Activated T-cell treated with anti-CD3 and anti-CD28 coated beads, Interleukin-2, amount 50 U/mL, for 1 hour (primary cell): Measurements from ENCODE around the gene IMMP1L.
"Not testable (repeated sequence)": the region's sequence is repeated elsewhere in the genome, so short reads cannot be mapped to it uniquely, and the experiment has no call there.

Experiments used
- DNase-seq: peaks from one replicate; pipeline ENCODE4 v3.0.0-alpha.2; 2020

Gene IMMP1L, protein sequence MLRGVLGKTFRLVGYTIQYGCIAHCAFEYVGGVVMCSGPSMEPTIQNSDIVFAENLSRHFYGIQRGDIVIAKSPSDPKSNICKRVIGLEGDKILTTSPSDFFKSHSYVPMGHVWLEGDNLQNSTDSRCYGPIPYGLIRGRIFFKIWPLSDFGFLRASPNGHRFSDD

DNA sequence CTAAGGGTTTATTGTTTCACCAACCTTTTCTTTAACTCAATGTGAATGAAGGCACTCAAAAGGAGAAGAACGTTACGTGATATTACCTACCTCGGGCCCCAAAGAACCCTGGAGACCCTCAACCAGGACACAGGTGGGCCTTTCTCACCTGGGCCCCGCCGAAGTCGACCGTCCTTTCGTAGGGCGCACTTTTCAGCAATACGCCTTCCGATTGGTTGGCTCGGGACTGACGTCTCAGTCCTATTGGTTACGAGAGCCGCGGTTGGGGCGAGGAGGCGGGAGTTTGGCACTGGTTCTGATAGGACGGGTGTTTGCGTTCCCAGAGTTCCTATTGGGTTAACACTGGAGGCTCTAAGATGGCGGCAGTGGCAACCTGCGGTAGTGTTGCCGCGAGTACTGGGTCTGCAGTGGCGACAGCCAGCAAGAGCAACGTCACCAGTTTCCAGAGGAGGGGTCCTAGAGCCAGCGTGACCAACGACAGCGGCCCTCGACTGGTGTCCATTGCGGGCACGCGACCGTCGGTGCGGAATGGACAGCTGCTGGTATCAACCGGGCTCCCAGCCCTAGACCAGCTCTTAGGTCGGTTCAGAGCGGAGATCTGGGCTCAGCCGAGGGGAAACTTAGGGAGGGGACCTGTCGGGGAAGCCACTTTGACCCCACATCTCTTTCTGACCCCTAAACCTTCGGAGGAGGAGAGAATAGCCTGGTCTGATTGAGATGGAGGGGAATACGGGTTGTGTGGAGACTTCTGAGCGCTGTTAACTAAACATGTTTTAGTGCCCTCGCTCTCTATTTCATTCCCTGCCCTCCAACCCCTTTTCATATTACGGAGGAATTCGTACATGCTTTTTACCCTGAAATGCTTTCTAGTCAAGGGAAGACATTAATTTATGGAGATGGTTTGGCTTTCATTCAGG, at the start of gene IMMP1L, which contains the start of gene ELP4:
Gene IMMP1L (minus strand): TSS at position 194 of the 917 bp plus-strand sequence. CDS start 46,346 bp downstream, outside the sequence.
Gene ELP4 (plus strand): TSS at position 339 of the 917 bp plus-strand sequence. CDS start 18 bp downstream, at position 357.
- peak; percentile 93 for DNase-seq

DNA sequence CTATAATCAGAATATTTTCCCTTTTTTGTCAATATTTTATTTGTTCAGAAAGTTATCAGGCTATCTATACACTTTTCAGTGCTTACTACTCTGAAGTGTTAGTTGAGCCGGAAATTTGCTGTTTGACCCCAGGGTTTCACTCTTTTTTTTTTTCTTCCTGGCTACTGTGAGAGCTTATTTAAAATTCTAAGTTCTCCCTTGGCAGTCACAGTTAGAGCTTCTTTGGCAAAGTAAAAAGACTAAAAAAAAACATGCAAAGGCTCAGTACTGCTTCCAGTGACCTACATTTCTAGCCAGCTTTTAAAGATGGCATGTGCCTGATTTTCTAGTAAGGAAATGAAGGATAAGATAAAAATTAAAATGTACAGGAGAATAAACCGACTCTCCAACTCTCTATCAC, 48.6 kb upstream of the IMMP1L start:
- DNase-seq, result no peak

DNA sequence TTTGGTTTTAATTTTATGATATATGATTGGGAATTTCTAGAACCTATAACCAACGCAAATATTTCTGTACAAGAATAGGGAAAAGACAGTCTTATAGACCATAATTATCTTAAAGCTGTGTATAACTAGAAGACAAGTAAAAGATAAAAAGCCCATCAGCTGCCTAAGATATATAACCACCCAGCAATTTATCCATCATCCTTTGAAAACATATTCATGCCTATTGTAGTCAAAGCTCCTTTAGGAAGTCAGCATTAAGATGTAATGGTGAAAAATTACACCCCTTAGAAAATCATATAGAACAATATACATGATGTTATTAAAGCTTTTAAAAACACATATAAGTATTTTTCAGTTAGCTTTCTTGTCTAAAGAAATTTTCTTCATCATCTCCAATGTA, 46.5 kb upstream of the IMMP1L start:
- DNase-seq, result no peak

DNA sequence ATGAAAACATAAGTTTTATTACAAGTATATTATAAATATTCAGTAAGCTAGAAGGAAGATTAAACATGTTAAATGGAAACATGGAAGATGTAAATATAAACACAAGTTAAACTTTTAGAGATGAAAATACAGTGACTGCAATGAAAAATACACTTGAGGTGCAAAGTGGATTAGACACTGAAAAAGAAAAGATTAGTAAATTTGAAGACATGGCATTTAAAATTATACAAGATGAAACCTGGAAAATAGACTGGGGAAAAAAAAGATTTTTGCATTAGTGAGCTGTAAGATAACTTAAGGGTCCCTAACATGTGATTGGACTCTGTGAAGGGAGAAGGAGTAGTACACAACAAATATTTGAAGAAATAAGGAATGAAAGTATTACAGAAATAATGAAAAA, 33.4 kb upstream of the IMMP1L start:
- DNase-seq, result no peak

DNA sequence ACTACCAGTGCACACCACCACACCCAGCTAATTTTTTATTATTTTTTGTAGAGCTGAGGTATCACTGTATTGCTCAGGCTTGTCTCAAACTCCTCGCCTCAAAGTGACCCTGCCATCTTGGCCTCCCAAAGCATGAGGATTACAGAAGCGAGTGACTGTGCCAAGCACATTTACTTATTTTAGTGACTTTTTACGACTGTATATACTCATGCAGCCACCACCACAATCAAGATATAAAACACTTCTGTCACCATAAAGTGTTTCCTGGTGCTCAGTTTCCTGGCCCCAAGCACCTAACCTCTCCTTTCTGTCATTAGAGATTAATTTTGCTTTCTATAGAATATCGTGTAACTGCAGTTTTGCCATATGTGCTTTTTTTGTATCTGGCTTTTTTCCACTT, 26.1 kb upstream of the IMMP1L start:
- no peak for DNase-seq

DNA sequence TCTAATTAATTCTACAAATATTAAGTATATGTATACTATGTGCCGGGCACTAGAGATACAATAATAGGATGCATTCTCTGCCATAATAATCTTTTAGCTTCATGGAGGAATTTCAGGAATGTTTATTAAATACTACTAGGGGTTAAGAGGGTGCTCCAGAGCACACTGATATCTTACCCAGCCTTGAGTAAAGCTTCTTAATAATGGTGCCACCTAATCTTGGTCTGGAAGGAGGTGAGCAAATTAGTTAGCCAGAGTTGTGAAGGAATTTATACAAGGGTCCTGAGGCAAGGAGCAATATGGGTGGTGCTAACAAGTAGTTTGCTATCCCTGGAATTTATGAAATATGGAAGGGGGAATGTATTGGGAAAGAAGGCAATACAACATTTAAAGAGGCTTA, 21.9 kb upstream of the IMMP1L start:
- DNase-seq, result no peak

DNA sequence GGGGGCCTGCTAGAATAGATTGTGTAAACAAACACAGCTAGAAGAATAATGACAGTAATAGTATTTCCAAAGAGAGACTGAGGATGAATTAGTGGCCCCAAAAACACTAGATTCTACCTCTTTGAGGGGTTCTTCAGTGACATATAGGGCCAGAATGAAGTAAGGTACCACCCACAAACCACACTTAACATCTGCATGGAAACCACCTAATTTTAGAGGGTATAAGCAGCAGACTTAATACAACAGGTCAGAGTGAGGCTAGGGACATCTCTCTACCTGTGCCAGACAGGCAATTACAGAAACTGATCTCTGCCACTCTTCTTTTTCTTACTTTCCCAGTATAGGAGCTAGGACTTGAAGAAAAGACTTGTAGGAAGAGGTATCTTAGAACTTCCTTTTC, 20.3 kb upstream of the IMMP1L start:
- no peak for DNase-seq

DNA sequence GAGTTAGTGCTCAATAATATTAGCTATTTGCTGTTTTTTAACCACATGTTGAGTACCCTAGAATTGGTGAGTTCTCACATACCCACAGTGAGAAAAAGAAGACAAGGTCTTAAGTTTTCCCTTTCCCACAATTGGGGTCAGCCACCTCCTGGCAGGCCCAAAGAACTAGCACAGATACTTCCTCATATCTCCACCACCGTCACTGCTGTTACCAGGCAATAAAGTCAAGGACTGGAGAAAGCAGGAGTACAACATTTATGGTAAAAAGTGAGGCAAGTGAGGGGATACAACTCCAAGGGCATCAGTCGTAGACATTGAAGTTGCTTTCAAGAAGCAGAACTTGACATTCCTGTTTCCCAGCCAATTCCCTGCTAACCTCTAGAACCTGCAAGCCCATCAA, 19.8 kb upstream of the IMMP1L start:
- DNase-seq, result no peak

DNA sequence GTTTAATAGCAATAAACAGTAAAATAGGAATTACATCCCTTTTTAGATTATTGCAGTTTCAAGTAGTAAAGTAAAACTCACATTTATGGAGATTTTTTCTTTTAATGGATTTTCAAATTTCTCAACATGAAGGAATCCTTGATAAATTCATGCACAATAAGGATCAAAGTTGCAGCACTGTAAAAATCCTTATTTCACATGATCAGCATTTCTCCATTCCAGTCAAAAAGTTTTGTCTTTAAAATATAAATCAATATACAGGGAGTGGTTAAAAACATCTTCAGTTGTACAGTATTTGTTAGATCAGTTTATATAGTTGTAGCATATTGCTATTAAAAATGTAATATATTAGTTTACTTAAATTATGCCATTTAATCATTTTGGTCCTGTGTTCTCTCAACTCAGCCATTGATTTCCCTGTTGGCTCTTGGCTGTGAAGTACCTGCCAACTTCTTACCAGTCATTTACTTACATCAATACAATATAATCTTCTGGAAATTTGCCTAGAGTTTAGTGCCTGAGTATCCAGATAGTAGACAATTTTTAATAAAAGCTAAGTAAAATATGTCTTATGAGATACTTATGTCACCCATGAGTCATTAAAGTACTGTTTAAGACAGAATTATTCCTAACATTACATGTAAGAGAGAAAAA, 12.2 kb upstream of the IMMP1L start:
- no peak for DNase-seq

DNA sequence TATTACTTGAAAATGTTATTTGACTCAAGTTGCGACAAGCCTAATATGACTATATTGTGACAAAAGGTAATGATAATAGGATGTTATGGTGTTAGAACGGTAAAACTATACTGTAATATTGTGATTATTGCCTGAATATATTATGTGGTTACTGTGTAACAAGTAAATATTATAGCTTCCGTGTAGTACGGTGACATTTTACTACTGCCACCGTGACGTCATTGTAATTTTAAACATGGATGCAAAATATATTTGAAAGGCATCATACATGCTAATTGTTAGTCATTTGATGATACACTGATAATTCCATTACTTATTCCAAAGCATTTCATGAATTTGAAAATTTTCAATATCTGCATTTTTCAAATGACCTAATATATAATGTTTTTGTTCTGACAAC, 2.7 kb upstream of the IMMP1L start:
- DNase-seq, result no peak

DNA sequence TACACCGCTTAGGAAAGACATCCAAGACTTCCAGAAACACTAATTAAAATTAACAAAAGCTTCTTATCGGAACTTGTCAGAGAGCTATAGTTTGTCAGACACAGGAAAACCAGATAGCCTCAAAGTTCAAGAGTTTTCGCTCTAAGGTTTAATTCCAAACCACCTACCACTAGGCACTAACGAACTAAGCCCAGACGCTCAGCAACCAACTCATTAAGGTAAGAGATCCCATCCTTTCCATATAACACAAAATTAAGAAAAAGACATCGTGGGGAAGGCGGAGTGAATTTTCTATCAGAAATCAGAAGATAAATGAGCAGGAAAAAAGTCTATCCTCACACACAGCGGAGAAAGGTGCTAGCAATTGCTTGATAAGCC, 382 bp downstream of the IMMP1L start:
- DNase-seq, result no peak

DNA sequence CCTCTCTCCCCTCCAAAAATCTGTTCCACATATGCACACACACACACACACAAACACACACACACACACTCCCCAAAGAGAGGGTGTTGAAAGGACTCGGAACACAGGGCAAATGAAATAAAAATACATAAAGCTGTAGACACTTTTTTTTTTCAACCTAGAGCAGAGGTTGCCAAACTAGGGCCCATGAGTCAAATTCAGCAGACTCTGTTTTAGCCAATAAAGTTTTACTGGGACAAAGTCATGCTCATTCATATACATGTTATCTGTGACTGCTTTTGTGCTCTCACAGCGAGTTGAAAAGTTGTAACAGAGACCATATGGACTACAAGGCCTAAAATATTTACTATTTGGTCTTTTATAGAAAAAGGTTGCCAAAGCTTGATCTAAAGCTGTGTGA, 8.9 kb downstream of the IMMP1L start:
- DNase-seq, result no peak

DNA sequence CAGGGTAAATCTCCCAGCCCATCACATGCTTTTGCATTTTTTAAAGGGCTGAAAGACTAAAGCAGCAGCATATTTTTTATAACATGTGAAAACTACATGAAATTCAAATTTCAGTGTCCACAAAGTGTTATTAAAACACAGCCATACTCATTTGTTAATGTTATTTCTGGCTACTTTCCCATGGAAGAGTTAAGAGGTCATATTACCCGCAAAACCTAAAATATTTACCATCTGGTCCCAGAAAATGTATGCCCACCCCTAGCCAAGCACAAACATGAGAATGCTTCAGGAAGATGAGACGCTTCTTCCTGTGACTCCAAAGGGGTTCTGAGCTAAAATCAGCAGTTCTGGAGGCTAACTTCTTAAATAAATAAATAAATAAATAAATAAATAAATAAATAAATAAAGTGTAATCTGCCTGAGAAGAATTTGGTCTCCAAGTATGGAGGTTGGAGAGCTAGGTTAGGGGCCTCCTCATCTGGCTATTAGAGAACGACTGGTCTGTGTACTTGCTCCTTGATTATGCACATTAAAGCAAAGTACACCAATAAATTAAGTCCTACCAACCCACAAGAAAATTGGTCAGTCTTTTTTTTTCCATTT, 9.7 kb downstream of the IMMP1L start:
- no peak for DNase-seq

DNA sequence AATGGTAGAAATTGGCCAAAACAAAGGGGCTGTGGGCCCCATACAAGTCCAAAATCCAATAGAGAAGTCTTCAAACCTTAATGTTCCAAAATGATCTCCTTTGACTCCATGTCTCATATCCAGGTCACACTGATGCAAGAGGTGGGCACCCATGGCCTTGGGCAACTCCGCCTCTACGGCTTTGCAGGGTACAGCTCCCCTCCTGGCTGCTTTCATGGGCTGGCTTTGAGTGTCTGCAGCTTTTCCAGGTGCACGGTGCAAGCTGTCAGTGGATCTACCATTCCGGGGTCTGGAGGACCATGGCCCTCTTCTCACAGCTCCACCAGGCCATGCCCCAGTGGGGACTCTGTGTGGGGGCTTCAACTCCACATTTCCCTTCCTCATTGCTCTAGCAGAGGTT, 15.7 kb downstream of the IMMP1L start:
- not testable (repeated sequence) for DNase-seq

DNA sequence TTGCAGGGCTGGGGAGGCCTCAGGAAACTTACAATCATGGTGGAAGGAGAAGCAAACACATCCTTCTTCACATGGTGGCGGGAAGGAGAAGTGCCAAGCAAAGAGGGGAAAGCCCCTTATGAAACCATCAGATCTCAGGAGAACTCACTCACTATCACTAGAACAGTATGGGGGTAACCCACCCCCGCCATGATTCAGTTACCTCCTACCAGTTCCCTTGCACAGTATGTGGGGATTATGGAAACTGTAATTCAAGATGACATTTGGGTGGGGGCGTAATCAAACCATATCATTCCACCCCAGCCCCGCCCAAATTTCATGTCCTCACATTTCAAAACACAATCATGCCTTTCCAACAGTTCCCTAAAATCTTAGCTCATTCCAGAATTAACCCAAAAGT, 16.2 kb downstream of the IMMP1L start:
- no peak for DNase-seq

DNA sequence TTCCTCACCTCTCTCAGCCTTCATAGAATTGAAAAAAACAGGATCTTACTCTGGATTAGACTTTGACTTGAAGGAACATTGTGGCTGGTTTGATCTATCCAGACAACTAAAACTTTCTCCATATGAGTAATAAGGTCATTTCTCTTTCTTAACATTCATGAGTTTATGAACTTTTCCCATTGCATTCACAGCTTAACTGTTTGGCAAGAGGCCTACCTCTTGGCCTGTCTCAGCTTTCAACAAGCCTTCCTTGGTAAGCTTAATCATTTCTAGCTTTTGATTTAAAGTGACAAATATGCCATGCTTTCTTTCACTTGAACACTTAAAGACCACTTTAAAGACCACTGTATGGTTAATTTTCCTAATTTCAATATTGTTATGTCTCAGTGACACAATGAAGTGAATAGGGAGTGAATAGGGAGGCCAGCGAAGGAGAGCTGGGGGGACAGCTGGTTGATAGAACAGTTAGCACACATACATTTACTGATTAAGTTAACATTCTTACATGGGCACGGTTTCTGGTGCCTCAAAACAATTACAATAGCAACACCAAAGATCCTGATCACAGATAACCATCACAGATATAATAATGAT, 17.0 kb downstream of the IMMP1L start:
- DNase-seq, result no peak

DNA sequence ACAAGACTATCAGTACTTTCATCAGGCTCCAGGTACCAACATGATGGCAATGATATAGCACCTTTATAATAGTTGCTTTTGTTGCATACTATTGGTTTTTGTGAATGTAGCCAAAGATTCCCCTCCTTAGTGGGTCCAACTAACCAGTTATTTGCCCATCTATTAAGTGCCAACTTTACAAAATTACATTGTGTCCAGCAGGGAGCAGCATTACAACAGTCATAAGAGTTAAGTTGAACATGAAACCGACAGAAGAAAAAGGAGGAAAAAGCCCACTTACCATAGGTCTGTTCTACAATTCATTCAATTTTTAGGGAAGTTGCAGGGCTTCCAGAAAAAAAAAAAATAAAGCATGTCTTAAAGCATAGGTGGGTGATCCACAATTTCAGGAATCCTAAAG, 21.6 kb downstream of the IMMP1L start:
- DNase-seq, result no peak

DNA sequence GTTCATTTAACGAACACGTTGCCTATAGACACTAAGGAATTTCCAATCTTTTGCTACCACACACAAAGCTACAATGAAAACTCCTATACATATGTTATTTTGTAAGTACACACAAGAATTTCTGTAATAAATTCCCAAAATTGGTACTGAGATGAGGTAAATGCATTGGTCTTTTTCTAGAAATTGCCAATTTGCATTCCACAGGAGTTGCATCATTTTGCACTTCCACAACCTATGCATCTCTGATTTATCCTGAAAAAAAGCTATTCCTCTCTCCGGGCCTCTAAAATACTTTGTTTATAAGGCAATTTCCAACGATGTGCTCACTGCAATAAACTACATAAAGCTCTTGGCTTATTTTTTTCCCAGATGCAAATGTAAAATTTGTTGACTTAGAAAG, 24.9 kb downstream of the IMMP1L start:
- DNase-seq, result no peak

DNA sequence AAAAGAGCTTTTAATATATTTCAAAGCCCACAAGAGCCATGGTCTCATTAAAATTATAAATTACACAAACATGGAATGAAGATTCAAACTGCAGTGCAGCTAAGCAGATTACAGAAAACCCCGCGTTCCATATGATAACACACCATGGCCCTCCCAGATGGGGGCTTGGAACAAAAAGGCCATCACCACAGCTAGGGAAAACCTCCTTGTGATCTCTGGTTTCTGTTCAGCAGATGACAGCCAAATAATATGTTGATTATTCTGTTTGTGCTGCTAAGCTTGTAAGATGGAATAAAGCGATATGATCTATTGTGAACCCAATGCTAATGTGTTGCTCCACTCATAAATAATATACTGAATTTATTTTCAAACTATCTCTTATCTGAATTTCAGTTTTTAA, 28.5 kb downstream of the IMMP1L start:
- no peak for DNase-seq

DNA sequence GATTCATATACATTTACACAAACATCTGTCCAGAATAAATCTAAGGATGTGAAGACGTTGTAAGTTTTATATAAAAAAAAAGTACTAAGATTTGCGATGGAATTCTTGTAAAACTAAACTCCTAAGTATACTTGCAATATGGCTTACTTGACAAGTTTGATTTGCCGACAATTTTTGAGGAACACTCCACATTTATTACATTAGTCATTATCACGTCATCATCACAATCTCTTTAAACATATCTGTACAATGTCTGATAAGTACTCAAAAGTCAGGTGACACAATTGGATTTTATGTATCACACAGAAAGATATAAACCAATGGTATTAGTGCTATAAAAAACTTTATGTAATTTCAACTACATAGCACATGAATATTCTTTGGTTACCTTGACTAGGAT, 30.4 kb downstream of the IMMP1L start:
- DNase-seq, result no peak

DNA sequence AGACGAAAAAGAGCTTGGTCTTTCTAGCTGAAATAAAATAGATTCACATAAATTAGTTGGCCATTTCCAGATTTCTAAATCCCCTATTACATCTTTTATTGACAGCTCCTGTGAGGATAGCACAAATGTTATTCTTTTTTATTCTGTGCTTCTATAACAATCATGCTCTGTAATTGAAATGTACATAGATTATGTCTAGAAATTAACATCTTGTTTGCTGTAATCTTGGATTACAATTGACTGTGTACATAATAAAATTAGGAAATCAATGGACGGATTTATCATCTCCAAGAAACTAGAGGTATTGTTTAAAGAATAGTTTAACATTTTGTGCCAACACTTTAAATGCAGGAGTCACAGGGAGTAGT, 31.2 kb downstream of the IMMP1L start:
- DNase-seq, result no peak

DNA sequence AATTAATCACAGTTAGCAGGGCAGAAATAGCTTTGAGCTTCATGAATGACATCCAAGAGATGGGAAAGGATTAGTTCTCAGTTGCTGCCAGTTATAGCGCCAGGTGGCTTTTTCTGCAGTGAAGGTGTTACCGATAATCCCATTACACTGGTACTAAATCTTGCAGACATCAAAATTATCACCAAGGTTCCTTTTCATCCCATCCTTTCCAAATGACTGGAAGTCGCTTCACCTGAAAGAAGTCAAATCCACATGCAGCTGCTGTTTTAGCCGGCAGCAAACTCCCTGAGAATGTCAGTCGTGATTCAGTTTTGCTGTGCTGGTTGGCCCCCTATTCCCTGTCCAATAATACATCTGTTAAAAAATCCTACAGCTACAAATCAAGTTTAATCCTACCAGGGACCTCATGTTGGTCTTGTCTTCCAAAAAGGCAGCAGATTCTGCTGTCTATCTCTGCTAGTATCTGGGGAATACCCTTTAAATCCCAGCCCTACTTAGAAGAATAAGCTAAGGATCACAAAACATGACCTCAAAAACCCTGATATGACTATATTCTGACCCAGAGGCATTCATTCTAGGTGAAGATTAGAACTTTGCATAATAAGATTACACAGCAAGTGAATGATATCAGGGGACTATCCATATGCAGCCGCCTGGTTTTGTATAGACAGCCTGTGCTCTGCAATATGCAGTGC, 31.7 kb downstream of the IMMP1L start:
- DNase-seq, result no peak

DNA sequence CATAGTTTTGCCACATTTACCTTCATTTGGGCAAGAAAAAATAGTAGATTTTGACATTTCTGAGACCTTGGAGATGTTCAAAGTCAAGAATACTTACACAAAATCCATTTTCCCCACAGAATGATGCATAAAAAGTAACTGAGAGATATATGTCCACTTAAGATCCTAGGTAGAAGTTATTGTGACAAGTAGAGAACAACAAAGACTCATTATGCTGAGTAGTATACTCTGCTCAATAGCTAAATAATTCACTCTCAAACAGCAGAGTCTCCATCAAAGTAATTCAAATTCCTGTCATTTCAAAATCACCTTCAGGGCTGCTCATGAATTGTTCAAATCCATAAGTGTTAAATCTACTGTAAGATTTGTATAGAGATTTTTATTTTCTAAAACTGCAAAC, 35.3 kb downstream of the IMMP1L start:
- no peak for DNase-seq
